GM21423 (cell line): Measurements from ENCODE around the gene IHH.
A peak's percentile ranks its signal among the peaks of the same experiment; 100 is the strongest.

ENCODE experiments used
- ATAC-seq: cut with Tn5 transposase; IDR thresholded peaks from one replicate; pipeline ENCODE4 v1.9.1; 2021; ENCODE audit warnings: mild to moderate bottlenecking, moderate library complexity; ENCODE audit not compliant: unreplicated experiment

The IHH gene

DNA sequence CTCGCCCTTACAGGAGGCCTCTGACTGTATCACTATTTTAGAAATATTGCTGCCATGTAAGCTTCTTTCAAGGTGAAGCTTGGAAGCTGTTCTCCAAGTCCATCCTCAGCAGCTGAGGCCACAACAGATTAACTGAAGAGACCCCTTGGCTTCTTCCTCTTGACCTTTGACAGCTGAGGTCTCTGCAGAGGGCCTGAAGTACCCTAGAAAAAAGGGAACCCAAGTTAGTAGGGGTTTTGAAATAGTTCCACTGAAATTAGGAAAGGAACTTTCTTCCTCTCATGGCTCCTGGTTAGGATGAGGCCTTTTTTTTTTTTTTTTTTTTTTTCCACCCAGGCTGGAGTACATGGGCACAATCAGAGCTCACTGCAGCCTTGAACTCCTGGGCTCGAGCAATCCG is 15.5 kb upstream of the IHH start:
- ATAC-seq = no peak

DNA sequence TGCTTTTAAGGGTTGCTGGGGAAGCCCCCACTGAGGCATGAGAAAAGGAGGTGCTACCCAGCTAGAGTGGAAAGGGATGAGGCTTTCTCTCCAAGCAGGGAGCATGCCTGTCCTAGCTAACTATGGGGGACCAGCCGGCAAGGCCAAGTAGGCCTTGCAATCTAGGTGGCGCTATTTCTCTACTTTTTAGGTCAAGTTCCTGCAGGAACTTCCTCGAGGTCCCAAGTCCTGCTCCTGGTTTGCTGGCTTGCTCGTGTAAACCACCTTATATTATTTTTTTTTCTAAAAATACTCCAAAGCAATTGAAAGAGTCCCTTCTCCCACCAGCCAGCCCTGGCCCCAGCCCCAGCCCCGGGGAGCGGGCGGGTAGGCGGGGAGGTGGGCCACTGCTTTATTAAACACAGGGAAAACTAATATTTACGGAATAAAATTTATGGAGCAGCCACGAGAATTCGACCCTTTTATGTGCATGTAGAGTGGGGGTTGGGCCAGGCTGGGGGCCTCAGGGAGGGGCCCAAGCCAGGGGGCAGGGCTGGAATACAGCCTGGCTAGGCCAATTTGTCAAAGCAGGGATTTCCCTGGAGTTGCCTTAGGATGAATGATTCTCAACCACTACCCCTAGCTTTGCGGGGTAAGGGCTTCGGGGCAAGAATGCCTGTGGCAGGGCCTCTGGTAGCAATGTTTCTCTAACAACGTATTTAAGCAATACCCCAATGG is 12.8 kb upstream of the IHH start:
- ATAC-seq = no peak

DNA sequence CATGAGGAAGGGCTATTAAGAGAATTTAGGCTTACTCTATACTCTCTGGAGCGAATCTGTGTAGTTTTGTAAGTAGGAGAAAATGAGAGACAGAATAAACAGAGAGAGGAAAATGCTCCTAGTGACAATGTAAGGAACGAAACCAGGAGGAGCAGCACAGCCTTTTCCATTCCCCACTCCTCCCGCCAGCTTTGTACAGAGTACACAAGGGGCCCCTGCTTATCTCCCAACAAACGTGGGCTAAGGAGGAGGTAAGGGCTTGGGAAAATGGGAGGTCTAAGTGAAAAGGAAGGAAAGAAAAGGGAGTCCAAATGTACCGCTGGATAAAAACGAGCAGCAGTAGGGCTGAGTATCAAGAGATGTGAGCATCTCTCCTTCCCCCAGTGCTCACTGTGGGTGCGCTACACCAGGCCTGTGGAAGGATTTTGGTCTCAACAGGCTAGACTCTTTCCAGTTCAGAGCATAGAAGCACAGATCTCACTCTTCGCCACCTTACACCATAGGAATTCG is 12.1 kb upstream of the IHH start:
- no peak for ATAC-seq

DNA sequence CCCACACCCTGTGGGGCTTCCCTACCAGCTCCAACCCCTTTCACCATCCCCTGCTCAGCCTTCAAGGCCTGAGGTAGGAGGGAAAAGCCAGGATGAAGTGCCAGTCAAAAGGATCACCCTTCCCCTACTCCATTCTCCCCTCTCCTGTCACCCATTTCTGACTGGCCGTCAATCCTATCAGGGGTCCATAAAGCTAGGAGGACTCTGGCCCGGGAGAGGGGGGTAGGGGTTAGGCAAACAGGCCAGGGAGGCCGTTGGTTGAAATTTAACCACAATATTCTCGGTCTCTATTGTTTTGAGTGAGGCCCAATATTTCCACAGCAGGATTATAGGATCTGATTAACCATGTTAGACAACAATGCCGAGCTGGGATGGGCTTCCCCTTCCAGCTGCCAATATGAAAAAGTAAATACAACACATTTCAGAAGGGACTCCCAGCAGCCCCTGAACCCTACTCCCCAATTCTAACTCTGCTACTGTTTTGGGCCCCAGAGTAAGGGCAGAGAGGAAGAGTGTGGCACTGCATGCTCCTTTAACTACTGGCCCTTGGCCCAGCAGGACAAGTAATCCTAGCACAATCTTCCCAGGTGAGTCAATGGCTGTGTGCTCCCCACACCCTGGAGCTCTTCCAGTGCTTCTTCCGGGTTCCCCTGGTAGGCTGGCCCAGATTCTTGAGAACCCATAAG is 10.6 kb upstream of the IHH start:
- no peak for ATAC-seq

DNA sequence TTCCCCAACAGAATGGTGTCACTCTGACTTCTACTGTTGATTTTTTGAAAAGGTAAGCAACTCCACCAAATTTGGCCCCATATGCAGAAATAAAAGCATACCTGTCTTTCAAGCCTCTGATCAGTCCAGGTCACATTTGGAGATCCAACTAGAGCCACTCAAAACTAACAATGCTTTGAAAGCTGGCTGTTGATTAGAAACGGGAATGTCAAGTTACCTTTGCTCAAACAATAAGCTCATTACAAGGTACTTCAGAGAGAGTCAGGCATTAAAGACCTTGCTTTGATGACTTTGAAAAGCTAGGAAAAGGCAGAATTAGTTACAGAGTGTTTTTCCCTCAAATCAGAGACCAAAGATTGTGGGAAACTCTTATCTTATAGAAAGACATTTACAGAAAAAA is 4.8 kb upstream of the IHH start:
- no peak for ATAC-seq

DNA sequence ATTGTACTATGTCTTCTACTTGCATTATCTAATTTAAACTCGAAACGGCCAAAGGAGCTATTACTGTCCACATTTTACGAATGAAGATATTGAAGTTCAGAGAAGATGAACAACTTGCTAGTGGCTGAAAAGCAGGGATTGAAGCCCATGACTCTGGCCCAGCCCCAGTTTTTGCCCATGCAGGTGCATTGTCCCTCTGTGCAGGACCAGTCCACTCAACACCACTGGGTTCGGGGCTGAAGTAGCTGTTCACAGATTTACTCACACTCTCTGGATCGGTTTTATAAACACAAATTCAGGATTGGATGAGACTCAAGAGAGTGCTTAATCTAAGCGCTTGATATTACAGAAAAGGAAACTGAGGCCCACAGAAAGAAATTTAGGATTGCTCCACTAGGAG is 1.4 kb upstream of the IHH start:
- no peak for ATAC-seq

DNA sequence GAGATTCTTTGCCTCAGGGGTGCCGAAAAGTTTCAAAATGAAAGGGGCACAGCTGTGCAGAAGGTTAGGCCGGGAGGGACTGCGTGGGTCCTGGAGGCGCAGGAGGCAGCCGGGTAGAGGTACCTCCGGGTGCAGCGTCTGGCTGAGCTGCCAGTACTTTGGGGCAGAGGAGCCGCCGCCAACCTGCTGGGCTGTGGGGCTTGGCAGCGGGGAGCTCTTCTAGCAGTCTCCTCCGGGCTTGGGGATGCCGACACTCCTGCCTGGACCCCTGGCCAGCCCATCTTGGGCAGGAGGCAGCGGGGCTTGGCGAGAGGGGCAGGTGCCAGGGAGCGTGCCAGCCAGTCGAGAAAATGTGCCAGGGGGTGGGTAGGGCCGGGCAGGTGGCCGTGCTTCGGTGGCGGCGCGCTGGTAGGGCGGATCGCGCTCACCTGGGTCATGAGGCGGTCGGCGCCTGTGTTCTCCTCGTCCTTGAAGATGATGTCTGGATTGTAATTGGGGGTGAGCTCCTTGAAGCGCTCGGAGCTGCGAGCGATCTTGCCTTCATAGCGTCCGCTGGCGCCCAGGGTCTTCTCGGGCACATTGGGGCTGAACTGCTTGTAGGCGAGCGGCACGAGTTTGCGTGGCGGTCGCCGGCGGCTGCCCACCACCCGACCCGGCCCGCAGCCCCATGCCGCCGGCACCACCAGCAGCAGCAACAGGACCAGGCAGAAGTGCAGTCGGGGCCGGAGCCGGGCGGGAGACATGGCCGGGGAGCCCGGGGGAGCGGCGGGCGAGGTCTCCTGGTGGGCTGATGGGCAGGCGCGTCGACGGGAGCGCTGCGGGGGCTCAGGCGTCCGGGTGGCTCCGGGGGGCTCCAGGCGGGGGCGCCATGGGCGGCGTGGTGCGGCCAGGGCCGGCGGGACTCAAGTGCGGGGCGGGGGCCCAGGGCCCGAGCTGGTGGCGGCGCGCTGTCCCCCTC is 717 bp downstream of the IHH start:
- no peak for ATAC-seq

DNA sequence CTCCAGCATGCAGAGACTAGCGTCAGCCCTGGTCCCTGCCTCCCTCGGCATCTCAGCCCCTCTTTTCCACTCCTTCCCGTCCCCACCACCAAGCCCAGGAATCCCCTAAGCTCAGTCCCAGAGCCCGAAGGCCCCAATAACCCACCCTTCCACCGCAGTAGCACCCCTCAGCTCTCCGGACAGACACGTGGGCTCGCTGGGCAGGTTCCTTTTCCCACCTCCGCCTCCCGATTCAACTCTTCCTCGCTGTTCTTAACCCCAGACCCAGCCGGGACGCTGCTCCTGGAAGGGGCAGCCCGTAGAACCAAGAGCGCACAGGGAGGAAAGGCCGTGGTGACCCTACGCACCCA is 1.4 kb downstream of the IHH start:
- ATAC-seq = no peak

DNA sequence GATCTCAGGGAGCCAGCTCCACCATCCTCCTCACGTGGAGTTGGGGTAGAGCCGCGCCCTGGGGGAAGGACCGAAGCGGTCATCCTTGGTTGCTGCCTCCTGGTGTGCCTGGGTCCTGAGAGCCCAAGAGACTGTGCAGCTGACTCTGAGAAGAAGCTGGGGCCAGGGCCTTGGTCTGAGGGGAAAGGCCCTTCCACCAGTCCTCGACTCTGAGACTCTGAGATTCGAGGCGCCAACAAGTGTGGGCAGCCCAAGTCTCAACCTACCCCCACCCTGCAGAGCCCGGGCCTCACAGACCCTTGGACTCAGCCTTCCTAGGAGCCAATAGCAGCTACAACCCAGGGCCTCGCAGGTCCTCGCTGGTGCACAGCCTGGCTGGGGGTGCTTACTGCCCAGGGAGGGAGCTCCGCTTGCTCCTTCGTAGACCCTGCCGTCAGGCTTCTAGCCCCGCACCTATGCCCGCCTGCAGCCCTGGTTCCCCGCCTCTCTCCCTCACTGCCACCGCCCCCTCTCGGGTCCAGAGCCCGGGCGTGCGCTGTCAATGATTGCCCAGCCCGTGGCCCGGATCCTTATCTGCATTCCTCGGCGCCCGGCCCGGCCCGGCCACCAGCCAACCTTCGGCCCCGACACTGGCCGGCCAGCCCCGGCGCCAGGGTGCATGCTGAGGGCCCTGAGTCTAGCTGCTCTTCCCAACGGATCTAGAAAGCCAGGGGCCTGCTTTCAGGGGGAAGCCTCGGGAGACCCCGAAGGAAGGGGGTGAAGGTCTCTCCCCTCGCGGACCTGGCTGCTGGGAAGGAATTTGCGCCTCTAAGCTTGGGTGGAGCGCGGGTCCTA is 2.0 kb downstream of the IHH start:
- no peak for ATAC-seq

DNA sequence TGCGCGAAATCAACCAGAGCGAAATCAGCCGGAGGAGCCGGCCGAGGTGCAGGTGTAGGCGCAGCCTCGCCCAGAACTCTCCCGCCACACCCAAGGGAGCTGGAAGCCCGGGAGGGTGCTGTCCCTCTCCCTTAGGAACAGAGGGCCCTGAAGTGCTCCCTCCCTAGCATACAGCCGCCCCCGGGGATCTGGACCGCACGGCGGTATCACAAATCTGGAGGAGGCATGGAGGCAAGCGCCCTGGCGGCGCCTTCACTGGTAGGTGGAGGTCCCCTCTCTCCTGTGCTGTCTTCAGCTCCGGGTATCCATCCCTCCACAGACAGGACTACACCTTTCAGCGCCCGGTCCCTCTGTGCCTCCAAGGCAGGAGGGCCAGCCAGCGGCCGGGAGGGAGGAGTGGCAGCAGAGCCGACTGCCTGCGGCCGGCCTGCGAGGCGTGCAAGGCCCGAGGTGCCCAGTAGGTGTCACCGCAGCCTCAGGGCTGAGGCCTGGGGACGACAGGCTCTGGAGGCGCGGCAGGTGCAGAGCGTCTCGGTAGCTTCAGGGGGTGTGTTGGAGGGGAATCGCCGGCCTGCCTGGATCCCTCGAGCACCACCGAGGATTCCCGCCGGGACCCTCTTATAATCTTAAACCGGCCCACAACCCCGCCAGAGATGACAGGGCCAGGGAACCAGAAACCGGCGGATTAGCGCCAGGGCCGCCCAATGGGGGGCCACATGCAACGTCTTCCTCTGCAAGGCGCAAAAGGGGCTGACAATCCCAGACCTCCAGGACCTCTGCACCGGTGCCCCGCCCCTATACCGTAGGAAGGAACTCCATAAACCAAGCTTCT is 2.8 kb downstream of the IHH start:
- peak; percentile 77 for ATAC-seq

DNA sequence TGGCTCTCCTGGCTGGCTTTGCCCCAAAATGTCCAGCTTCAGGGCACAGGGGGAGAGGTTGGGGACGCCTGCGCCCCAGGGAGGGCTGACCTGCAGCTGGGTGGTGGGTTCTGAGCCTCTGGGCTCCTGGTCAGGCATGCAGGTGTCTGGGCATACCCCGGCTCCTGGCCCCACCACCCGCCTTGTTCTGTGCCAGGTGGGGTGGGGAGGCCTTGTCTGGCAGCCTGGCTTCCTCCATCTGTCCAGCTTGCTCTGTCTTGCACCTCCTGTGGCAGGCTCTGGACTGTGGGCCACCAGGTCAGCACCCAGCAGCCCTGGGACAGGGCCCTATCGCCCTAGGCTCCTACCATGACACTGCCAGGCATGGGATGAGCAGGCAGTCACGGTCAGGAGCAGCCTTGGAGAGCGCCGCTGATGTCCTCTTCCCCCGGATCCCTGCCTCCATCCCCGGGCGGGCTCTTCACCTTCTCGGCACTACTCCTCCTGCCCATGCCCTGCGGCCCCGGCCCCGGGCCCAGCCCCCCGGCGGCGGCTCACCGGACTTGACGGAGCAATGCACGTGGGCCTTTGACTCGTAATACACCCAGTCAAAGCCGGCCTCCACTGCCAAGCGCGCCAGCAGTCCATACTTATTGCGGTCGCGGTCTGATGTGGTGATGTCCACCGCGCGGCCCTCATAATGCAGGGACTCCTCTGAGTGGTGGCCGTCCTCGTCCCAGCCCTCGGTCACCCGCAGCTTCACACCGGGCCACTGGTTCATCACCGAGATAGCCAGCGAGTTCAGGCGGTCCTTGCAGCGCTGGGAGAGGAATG is 3.6 kb downstream of the IHH start:
- no peak for ATAC-seq

DNA sequence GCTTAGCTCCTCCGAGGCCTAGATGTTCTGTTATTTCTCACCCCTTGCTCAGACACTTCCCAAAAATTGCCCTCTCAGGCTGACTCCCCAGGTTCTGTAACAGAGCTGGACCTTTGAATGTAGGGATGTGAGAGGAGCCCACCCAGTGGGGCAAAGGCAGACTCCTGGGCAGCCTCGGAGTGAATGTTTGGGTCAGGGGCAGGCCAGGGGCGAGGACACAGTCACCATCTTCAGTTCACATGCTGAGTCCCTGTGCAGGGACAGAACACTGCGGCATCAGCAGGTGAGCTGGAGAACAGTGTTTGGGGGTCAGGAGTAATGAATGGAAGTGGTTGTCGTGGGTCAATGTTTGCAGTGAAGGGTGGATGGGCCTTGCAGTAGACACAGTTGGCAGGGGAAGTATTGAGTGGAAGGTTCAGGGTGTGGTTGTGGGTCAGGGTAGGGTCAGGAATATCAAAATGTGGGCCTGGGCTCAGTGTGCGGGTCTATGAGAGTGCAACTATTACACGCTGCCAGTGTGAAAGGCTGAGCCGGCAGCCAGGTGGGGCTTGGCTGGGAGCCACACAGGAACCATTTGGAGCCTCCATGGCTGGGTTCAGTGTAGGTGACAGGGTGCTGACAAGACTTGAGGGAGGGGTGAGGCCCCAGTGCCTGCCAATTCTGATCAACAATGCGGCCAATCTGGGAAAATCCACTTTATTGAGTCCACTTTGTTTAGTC is 4.4 kb downstream of the IHH start:
- ATAC-seq = no peak

DNA sequence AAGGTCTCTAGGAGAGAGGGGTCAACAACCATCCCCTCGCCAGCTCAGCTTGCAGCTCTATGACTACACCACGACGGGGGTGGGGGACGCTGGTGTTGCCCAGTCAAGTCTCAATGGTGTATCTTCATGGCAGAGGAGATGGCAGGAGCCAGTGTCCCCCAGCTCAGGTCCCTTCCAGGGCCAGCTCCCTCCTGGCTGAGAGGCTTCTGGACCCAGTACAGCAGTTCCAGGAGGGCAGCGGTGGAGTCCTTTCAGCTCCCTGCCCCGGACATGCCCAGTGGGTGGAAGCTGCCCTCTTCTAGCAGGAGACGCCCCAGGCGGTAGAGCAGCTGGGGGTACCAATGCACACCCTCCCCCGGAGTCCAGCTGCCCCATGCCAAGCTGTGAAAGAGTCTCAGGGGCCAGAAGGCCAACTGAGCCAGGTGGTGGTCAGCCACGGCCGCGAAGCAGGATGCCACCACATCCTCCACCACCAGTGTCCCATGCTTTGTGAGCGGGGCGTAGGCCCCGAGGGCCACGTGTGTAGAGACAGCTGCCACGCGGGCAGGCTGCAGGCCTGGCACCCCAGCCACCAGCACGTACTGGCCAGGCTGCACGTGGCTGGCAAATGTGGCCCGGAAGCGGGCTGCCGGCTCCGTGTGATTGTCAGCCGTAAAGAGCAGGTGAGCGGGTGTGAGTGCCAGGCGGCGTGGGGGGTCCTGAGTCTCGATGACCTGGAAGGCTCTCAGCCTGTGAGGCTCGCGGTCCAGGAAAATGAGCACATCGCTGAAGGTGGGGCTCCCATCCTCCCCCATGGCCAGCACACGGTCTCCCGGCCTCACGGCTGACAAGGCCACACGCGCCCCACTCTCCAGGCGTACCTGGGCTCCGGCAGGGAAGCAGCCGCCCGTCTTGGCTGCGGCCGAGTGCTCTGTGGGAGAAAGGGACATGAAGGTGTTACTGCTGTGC is 5.5 kb downstream of the IHH start:
- no peak for ATAC-seq

DNA sequence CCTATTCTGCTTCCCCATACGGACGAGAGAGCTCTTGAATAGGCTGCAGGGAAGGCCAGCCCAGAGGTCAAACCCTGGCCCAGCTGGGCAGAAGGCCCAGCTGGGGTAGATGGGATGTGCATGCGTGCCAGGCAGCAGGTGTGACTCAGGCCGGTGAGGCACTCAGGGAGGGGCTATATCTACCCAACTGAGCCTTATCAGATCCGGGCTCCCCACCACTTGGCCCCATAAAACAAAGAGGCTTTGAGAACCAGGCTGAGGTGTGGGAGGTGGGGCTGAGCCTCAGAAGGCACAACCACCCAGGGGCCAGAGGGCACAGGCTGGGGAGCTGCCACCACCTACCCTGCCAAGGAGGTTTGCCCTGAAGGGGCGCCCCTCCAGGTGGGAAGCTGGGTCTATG is 11.4 kb downstream of the IHH start:
- no peak for ATAC-seq

DNA sequence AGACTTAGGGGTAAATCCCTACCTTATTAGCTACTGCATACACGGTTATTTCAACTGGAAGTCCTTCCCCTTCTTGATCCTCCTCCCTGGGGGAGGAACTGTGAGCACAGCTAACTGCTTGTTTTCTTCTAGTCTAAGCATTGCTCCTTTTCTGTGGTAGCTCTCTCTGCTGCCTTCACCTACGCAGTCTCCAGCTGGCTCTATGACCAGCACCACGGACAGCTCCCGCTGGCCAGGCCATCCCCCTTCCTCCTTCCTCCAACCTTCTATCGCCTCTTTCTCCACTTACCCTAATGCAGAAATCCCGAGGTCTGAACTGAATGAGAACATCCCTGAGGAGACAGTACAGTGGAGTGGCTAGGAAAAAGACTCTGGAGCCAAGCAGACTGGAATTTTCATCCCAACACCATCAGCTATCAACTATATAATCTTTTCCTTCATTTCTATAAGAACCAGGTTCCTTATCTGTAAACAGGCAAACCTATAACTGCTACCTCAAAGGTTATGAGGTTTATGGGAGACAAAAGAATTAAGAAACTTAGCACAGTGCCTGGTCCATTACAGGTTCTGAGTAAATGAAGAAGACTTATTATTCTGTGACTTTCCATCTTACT is 14.7 kb downstream of the IHH start:
- no peak for ATAC-seq

DNA sequence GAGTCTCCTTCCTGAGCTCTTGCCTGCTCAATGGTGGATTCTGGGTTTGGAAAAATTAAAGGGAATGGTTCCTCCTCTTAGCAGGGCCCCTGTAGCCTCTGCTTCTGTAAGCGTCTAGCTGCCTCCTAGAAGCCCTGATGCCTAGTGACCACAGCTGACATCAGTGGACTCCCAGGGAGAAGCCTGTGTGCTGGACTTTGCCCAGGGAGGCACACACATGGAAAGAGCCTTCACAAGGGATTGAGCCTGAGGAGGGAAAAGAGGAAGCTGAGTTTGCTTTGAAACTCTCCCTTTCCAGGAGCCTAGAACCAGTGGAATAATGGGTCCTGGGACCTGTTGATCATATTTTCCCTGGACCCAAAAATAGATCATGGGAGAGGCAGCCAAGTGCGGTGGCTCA is 18.0 kb downstream of the IHH start:
- ATAC-seq = no peak

DNA sequence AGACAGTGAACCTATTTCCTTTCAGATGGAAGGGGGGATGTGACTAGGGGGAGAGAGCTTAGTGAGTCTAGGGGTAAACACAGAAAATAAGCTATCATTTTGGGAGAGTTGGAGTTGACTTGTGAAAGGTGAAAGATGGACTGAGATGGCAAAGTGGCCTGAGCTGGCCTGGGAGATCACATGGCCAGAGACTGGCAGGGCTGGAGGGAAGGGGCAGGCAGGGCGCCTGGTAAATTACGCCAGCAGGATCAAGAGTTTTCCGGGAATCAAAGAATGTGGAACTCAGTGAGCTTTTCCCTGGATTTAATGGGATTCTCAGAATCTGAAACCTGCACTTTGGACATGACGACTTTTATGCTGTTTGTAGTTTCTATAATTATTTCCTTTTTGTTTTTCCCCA is 18.6 kb downstream of the IHH start:
- no peak for ATAC-seq
